Suprapubic skin (tissue), 4 donors: Measurements from ENCODE around the gene CRTAC1. TPM values are rescaled to one million over a fixed set of nuclear protein-coding genes. Genes with fewer than 3 reads are reported as not detected.

Source experiments
- DNase-seq, 2 donors: peaks; one replicate each; pipeline ENCODE4 v3.0.0-alpha.2; 2019; ENCODE audit warnings: low spot score in 2 of 2
- H3K27ac ChIP-seq: fragments of 200-600 bp; sonication (generic); one replicate; pipeline ENCODE4 v1.5.1; 2019
- H3K27me3 ChIP-seq: fragments of 200-600 bp; sonication (generic); one replicate; pipeline ENCODE4 v1.5.1; 2019
- H3K36me3 ChIP-seq: fragments of 200-600 bp; sonication (generic); one replicate; pipeline ENCODE4 v1.5.1; 2019
- H3K4me1 ChIP-seq: fragments of 200-600 bp; sonication (generic); one replicate; pipeline ENCODE4 v1.5.1; 2019
- H3K4me3 ChIP-seq: fragments of 200-600 bp; sonication (generic); one replicate; pipeline ENCODE4 v1.5.1; 2019; ENCODE audit warnings: mild to moderate bottlenecking
- H3K9me3 ChIP-seq: fragments of 200-600 bp; sonication (generic); one replicate; pipeline ENCODE4 v1.5.1; 2019
- EP300 ChIP-seq: sonication (generic); formaldehyde crosslinking; IDR thresholded peaks from one replicate; pipeline ENCODE4 v1.6.1; 2017; ENCODE audit warnings: antibody characterized with exemption
- POLR2A ChIP-seq, 2 donors: fragments of 450-650 bp; IDR thresholded peaks; one replicate each; pipeline ENCODE4 v1.6.1; 2017; ENCODE audit warnings: antibody characterized with exemption in 2 of 2, mild to moderate bottlenecking in 2 of 2, moderate library complexity in 2 of 2
- POLR2AphosphoS5 ChIP-seq, 3 donors: sonication (generic); formaldehyde crosslinking; IDR thresholded peaks; one replicate each; pipeline ENCODE4 v1.6.1; 2017; ENCODE audit warnings: antibody characterized with exemption in 3 of 3
- WGBS: methylation state at CpG from one replicate; pipeline ENCODE4 v1.1.5; 2018; 5-methylcytosine and 5-hydroxymethylcytosine counted together
- total RNA-seq, 4 donors: library from RNA; depleted of rRNA; stranded (reverse); fragments of >200 nt; gene quantifications; one replicate each; pipeline ENCODE4 v1.1.0, GENCODE V29; 2016
- TF ChIP-seq, protein P1 (sequence below), 2 donors: fragments of 200-600 bp in 1 of 2; fragments of 450-650 bp in 1 of 2; sonication (generic) in 1 of 2; IDR thresholded peaks; one replicate each; pipeline ENCODE4 v1.5.1; 2016 to 2019; ENCODE audit warnings: antibody characterized with exemption in 2 of 2, mild to moderate bottlenecking in 1 of 2, moderate library complexity in 1 of 2

The CRTAC1 gene
- total RNA-seq, 4 donors from 2014 or later: 1.3 to 5.1 (median 2.2) TPM

DNA sequence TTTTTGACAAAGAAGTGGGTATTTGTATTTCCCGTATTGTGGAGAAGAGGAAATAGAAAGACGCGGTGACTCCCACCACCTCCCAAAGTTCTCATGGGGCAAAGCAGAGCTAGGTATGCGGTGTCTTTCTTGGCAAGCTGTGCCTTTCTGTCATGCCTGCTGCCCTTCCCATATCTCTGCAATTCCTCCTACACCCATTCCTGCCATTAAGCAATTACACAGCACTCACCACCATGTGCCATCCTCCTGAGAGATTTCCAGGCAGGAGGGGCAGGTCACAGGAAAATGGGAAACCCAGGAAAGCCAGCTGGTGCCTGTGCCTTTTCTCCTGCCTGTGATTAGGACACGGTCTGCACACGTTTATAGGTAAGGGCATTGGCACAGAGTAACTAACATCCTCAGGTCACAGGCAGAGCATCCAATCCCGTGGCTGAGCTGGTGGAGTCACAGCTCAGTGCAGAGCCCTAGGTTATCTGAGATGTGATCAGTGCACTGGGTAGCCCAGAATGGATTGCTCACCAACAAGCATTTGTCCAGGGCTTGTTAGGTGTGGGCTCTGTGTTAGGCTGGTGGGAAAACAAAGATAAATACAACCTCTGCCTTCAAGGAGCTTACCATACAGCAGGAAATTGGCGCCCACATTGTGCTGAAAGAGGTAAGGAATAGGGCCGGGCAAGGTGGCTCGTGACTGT lies 9.4 kb upstream of the CRTAC1 start:
- H3K27me3 ChIP-seq: peaks cover 83% of the 10 kb centered on the region
- no peaks in the 10 kb centered on the region for H3K9me3 ChIP-seq
- H3K4me1 ChIP-seq: no peaks in the 10 kb centered on the region
- no peaks in the 10 kb centered on the region for H3K36me3 ChIP-seq
- no peak overlapping the region for H3K4me3 ChIP-seq
- no peak for TF ChIP-seq POLR2AphosphoS5 (IDR thresholded peaks at IDR 0.05)
- no peak for TF ChIP-seq EP300
- no peak for TF ChIP-seq POLR2A (IDR thresholded peaks at IDR 0.05)
- TF ChIP-seq, protein P1, sequence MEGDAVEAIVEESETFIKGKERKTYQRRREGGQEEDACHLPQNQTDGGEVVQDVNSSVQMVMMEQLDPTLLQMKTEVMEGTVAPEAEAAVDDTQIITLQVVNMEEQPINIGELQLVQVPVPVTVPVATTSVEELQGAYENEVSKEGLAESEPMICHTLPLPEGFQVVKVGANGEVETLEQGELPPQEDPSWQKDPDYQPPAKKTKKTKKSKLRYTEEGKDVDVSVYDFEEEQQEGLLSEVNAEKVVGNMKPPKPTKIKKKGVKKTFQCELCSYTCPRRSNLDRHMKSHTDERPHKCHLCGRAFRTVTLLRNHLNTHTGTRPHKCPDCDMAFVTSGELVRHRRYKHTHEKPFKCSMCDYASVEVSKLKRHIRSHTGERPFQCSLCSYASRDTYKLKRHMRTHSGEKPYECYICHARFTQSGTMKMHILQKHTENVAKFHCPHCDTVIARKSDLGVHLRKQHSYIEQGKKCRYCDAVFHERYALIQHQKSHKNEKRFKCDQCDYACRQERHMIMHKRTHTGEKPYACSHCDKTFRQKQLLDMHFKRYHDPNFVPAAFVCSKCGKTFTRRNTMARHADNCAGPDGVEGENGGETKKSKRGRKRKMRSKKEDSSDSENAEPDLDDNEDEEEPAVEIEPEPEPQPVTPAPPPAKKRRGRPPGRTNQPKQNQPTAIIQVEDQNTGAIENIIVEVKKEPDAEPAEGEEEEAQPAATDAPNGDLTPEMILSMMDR (IDR thresholded peaks at IDR 0.05): no peak
- no peak overlapping the region for H3K27ac ChIP-seq
- WGBS: 67% methylated on average over 10 of the region's 10 CpGs
- no peak for DNase-seq

DNA sequence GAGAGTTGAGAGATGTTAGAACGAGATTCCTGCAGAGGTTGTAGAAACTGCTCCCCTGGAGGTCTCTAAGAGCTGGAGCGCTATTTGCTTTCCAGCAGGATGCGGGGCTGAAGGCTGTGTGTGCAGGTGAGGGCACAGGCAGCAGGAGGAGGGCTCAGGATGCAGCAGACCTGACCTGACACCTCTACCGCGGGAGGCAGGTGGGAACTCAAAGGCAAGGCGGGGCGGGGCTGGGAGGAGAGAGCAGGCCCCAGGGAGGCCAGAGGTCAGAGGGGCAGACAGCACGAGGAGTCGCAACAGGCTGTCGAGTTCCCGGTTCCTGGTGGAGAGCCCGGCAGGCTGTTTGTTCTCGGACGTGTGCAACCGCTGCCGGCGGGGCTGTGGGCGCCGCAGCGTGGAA lies 7.9 kb upstream of the CRTAC1 start:
- H3K27me3 ChIP-seq: peaks cover 77% of the 10 kb centered on the region
- no peaks in the 10 kb centered on the region for H3K36me3 ChIP-seq
- H3K27ac ChIP-seq: no peak overlapping the region
- H3K9me3 ChIP-seq: no peaks in the 10 kb centered on the region
- H3K4me1 ChIP-seq: no peaks in the 10 kb centered on the region
- 38% methylated on average over 20 of the region's 20 CpGs for WGBS
- no peak overlapping the region for H3K4me3 ChIP-seq
- no peak for DNase-seq
- TF ChIP-seq POLR2AphosphoS5 (IDR thresholded peaks at IDR 0.05) (no peak), EP300 (no peak), POLR2A (IDR thresholded peaks at IDR 0.05) (no peak)
- TF ChIP-seq, protein P1 (IDR thresholded peaks at IDR 0.05): no peak

DNA sequence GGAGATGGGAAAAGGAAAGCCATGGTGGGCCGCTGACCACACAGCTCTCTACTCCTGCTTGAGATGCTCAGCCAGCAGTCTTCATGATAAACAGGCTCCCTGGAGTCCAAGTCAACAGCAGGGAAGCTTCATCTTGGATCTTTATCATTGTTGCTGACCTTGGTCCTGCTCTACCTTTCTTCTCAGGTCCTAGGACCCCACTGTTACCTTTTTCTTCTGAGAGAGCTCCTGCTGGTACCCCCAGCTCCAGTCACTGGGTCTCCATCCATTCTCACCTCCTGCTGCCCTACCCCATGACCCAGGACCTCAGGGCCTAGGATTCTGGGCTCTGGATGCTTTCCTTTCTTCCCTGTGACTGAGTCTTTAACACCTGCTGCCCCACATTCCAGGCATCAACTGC lies 5.2 kb upstream of the CRTAC1 start:
- DNase-seq: no peak
- TF ChIP-seq, protein P1 (IDR thresholded peaks at IDR 0.05): no peak
- 92% methylated on average over 1 of the region's 1 CpG for WGBS
- no peaks in the 10 kb centered on the region for H3K9me3 ChIP-seq
- H3K36me3 ChIP-seq: no peaks in the 10 kb centered on the region
- H3K27ac ChIP-seq: no peak overlapping the region
- no peak overlapping the region for H3K4me3 ChIP-seq
- H3K4me1 ChIP-seq: peaks cover 6% of the 10 kb centered on the region
- H3K27me3 ChIP-seq: peaks cover 71% of the 10 kb centered on the region

DNA sequence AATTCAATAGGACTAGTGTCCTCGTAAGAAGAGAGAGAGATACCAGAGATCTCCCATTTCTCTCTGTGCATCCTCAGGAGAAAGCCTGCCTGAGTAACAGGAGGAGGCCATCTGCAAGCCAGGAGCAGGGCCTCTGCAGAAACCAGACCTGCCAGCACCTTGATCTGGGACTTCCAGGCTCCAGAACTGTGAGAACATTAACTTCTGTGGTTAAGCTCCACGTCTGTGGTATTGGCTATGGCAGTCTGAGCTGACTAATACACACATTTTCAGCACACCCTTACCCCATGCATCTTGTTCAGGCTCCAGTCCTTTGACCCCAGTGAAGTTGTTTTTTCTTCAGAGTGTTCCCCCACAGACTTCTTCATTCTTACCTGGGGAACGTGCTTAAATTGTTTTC lies 3.1 kb upstream of the CRTAC1 start:
- Histone ChIP-seq H3K36me3 (no peaks in the 10 kb centered on the region), H3K27ac (no peak overlapping the region), H3K27me3 (peaks cover 75% of the 10 kb centered on the region), H3K9me3 (no peaks in the 10 kb centered on the region), H3K4me1 (peaks cover 21% of the 10 kb centered on the region), H3K4me3 (no peak overlapping the region)
- 71% methylated on average over 3 of the region's 3 CpGs for WGBS
- TF ChIP-seq POLR2AphosphoS5 (IDR thresholded peaks at IDR 0.05): no peak
- no peak for TF ChIP-seq POLR2A (IDR thresholded peaks at IDR 0.05)
- TF ChIP-seq, protein P1 (IDR thresholded peaks at IDR 0.05): no peak
- TF ChIP-seq EP300: no peak
- DNase-seq: no peak

DNA sequence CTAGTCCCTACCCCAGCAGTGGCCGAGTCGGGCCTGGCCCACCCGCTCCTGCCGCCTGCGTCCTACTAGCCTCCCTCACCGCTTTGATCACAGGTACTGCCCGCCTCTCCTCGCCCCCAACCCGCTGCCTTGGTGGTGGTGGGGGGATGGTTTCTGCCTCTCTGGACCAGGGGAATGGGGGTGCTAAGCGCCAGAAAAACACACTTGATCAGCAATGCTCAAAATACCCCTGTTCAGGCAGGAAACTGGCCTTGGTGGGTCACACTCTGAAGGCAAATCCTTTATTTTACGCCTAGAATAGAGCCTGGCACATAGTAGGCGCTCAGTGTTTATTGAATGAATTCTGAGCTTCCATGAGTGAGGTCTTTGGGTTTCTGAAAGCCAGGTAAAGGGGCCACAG lies 1.0 kb upstream of the CRTAC1 start:
- H3K36me3 ChIP-seq: no peaks in the 10 kb centered on the region
- peak overlapping the region; percentile 48 for H3K4me3 ChIP-seq
- no peaks in the 10 kb centered on the region for H3K9me3 ChIP-seq
- 59% methylated on average over 9 of the region's 12 CpGs for WGBS
- no peak for DNase-seq
- TF ChIP-seq POLR2AphosphoS5 (IDR thresholded peaks at IDR 0.05) (no peak), POLR2A (IDR thresholded peaks at IDR 0.05) (no peak), EP300 (no peak)
- H3K27me3 ChIP-seq: peaks cover 75% of the 10 kb centered on the region
- H3K4me1 ChIP-seq: peaks cover 21% of the 10 kb centered on the region
- no peak overlapping the region for H3K27ac ChIP-seq

DNA sequence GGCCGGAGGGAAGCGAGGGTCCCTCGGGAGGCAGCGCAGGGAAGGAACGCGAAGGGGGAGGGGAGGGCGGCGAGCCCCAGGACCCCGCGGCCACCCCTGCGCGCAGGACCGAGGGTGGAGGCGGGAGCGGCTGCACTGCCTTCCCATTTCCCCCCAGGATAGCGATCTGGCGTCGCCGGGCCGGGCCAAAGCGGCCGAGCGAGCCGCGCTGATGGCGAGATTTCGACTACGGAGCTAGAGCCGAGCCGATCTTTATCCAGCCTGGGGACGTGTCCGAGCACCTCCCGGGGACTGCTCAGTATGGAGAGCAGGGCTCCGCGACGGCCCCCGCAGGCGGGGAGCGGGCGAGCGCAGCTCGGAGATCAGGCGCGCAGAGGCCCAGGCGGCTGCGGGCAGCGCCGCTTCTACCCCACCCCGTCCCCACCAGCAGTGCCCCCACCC lies 590 bp upstream of the CRTAC1 start:
- Histone ChIP-seq H3K36me3 (no peaks in the 10 kb centered on the region), H3K27me3 (peaks cover 77% of the 10 kb centered on the region), H3K9me3 (no peaks in the 10 kb centered on the region), H3K4me3 (peak overlapping the region; percentile 48), H3K4me1 (peaks cover 21% of the 10 kb centered on the region), H3K27ac (no peak overlapping the region)
- no peak for DNase-seq
- no CpG with 5 or more reads among the region's 49 CpGs for WGBS
- TF ChIP-seq, protein P1 (IDR thresholded peaks at IDR 0.05): no peak
- TF ChIP-seq POLR2AphosphoS5 (IDR thresholded peaks at IDR 0.05) (no peak), EP300 (no peak), POLR2A (IDR thresholded peaks at IDR 0.05) (no peak)
